Measurements from ENCODE around the gene CMC1.

The CMC1 gene

DNA sequence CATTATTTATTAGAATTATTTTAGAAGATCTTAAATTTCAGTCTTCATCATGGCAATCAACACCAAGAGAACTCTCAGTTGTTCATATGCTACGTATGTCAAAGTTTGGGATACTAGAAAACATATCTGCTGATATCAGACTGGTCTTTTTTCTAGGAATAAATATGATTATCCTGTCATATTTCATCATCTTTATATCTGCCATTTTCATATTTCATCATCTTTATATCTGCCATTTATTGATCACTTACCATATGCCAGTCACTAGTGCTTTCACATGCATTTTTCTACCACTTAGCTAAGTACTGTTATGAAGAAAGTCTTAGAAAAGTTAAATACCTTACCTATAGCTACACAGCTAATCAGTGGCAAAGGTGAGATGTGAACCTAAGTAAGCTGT lies 104.3 kb downstream of the CMC1 start:
- no peak for TF ChIP-seq EZH2 (IDR thresholded peaks at IDR 0.05; ENCODE audit: borderline replicate concordance, low read length)
- TF ChIP-seq, protein P1, sequence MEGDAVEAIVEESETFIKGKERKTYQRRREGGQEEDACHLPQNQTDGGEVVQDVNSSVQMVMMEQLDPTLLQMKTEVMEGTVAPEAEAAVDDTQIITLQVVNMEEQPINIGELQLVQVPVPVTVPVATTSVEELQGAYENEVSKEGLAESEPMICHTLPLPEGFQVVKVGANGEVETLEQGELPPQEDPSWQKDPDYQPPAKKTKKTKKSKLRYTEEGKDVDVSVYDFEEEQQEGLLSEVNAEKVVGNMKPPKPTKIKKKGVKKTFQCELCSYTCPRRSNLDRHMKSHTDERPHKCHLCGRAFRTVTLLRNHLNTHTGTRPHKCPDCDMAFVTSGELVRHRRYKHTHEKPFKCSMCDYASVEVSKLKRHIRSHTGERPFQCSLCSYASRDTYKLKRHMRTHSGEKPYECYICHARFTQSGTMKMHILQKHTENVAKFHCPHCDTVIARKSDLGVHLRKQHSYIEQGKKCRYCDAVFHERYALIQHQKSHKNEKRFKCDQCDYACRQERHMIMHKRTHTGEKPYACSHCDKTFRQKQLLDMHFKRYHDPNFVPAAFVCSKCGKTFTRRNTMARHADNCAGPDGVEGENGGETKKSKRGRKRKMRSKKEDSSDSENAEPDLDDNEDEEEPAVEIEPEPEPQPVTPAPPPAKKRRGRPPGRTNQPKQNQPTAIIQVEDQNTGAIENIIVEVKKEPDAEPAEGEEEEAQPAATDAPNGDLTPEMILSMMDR (IDR thresholded peaks at IDR 0.05; ENCODE audit: low read length): no peak
- Histone ChIP-seq H3K4me2 (ENCODE audit: low read length) (no peak overlapping the region), H3F3A (ENCODE audit: insufficient read depth, low read length) (no peaks in the 10 kb centered on the region), H3K9me2 (ENCODE audit: low read depth, low read length) (no peaks in the 10 kb centered on the region), H2AFZ (ENCODE audit: low read length) (no peak overlapping the region), H3K9me3 (ENCODE audit: low read length) (no peaks in the 10 kb centered on the region), H3K79me2 (ENCODE audit: insufficient read depth, low read length) (peaks cover 12% of the 10 kb centered on the region), H3K27ac (ENCODE audit: low read depth, low read length, poor library complexity, severe bottlenecking) (no peak overlapping the region), H3K9ac (ENCODE audit: low read length) (no peak overlapping the region), H3K36me3 (ENCODE audit: insufficient read depth, low read length) (no peaks in the 10 kb centered on the region), H3K4me3 (ENCODE audit: low read depth, low read length, poor library complexity, severe bottlenecking) (no peak overlapping the region), H3K27me3 (ENCODE audit: insufficient read depth, low read length) (no peaks in the 10 kb centered on the region), H3K4me1 (ENCODE audit: insufficient read depth, low read length, severe bottlenecking) (peaks cover 46% of the 10 kb centered on the region), H4K20me1 (ENCODE audit: insufficient read depth, low read length) (no peaks in the 10 kb centered on the region)

DNA sequence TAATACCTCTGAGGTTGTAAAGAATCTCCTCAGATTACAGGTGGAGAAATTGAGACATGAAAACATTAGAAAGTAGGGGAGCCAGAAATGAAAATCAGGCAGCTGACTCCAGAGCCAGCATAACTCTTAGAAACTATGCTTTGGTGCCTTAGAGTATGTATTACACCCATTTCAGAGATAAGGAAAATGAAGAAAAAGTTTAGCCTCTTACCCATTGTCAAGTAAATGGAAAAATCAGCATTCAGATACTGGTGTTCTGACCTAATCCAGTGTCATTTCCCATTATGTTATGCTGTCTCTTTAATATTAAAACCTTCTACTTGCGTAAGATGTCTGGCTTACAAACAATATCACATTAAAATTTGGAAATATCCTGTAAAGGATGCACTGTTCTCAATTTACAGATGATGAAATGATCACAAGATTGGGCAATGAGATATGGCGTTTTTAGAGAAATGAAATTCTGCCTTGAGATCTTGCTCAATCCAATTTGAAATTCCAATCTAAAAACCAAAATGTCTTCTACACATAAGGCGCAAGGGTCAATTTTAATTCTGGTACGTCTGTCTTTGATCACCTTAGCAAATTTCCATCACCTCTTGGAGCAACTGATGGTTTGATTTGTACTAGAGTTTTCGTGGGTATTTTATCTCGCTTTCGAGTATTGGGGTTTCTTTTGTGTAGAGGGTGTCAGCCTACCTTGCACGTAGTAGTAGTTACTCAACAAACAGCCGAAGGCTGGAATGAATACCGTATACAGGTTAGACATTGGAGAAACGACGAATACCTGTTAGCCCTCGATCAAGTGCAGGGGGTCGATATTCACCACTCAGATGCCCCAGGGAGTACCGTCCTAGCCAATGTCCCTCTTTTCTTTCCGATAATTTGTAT lies 106.2 kb downstream of the CMC1 start:
- Histone ChIP-seq H3K4me1 (ENCODE audit: insufficient read depth, low read length, severe bottlenecking) (peaks cover 46% of the 10 kb centered on the region), H3K4me2 (ENCODE audit: low read length) (peak overlapping the region; percentile 78), H3K27ac (ENCODE audit: low read depth, low read length, poor library complexity, severe bottlenecking) (peak overlapping the region; percentile 68), H3K27me3 (ENCODE audit: insufficient read depth, low read length) (no peaks in the 10 kb centered on the region), H3K36me3 (ENCODE audit: insufficient read depth, low read length) (no peaks in the 10 kb centered on the region), H4K20me1 (ENCODE audit: insufficient read depth, low read length) (no peaks in the 10 kb centered on the region), H3K79me2 (ENCODE audit: insufficient read depth, low read length) (peaks cover 8% of the 10 kb centered on the region), H3F3A (ENCODE audit: insufficient read depth, low read length) (no peaks in the 10 kb centered on the region), H2AFZ (ENCODE audit: low read length) (peak overlapping the region; percentile 80; the same call in 1 of the 2 replicates), H3K9me3 (ENCODE audit: low read length) (0 out of 2 replicates have a peak, but pooled peaks cover 3% of the 10 kb centered on the region), H3K9ac (ENCODE audit: low read length) (peak overlapping the region; percentile 97), H3K9me2 (ENCODE audit: low read depth, low read length) (no peaks in the 10 kb centered on the region), H3K4me3 (ENCODE audit: low read depth, low read length, poor library complexity, severe bottlenecking) (peak overlapping the region; percentile 98)
- TF ChIP-seq, protein P1 (IDR thresholded peaks at IDR 0.05; ENCODE audit: low read length): no peak
- TF ChIP-seq EZH2 (IDR thresholded peaks at IDR 0.05; ENCODE audit: borderline replicate concordance, low read length): no peak

DNA sequence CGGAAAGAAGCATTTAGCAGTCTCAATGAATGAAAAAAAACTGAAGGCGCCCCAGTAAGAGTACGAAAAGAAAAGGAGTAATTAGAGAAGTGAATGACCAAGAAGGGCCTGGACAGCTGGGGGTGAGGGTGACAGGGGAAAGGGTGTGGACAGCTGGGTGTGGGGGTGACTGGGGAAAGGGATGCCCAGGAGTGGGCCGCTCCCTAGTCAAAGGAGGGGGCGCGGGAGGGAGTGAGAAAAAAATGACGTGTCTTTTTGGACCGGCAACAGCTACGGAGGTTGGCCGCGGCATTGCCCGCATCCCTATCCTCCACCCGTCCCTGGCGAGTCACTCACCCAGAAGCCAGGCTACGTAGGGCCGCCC lies 106.8 kb downstream of the CMC1 start:
- Histone ChIP-seq H3K9ac (ENCODE audit: low read length) (peak overlapping the region; percentile 97), H4K20me1 (ENCODE audit: insufficient read depth, low read length) (no peaks in the 10 kb centered on the region), H3K9me2 (ENCODE audit: low read depth, low read length) (no peaks in the 10 kb centered on the region), H3K9me3 (ENCODE audit: low read length) (0 out of 2 replicates have a peak, but pooled peaks cover 3% of the 10 kb centered on the region), H3K36me3 (ENCODE audit: insufficient read depth, low read length) (no peaks in the 10 kb centered on the region), H3K79me2 (ENCODE audit: insufficient read depth, low read length) (peaks cover 7% of the 10 kb centered on the region; the same call in 1 of the 2 replicates), H3K27me3 (ENCODE audit: insufficient read depth, low read length) (no peaks in the 10 kb centered on the region), H3K4me1 (ENCODE audit: insufficient read depth, low read length, severe bottlenecking) (peaks cover 46% of the 10 kb centered on the region), H3K4me2 (ENCODE audit: low read length) (peak overlapping the region; percentile 78), H3F3A (ENCODE audit: insufficient read depth, low read length) (no peaks in the 10 kb centered on the region), H2AFZ (ENCODE audit: low read length) (peak overlapping the region; percentile 80), H3K4me3 (ENCODE audit: low read depth, low read length, poor library complexity, severe bottlenecking) (peak overlapping the region; percentile 98), H3K27ac (ENCODE audit: low read depth, low read length, poor library complexity, severe bottlenecking) (peak overlapping the region; percentile 68)
- TF ChIP-seq, protein P1 (IDR thresholded peaks at IDR 0.05; ENCODE audit: low read length): no peak
- TF ChIP-seq EZH2 (IDR thresholded peaks at IDR 0.05; ENCODE audit: borderline replicate concordance, low read length): no peak
